ENCODE results near the gene EBF3.

GRCh38 chr10:129949411-129949810 lies 14.7 kb downstream of the EBF3 start:
- no peak for TF ChIP-seq CTCF (IDR thresholded peaks at IDR 0.05)
- no peak for TF ChIP-seq POLR2A (IDR thresholded peaks at IDR 0.05)
- TF ChIP-seq EP300 (IDR thresholded peaks at IDR 0.05), result no peak

Data from sigmoid colon (tissue), 4 donors.